Activated CD4-positive, alpha-beta memory T cell treated with anti-CD3 and anti-CD28 coated beads for 36 hours (primary cell): Measurements from ENCODE around the gene LIMK2. TPM values are rescaled to one million over a fixed set of nuclear protein-coding genes. Genes with fewer than 3 reads are reported as not detected.
A peak's percentile ranks its signal among the peaks of the same experiment; 100 is the strongest.
"Not testable (repeated sequence)": the region's sequence is repeated elsewhere in the genome, so short reads cannot be mapped to it uniquely, and the experiment has no call there.

ENCODE experiments used
- CTCF ChIA-PET: fragments of 350-600 bp; sonication (Branson Sonifier 250); formaldehyde crosslinking; loops from one replicate; lab custom pipeline; 2021; ENCODE audit warnings: antibody characterized with exemption, inconsistent platforms; lab: Charles Lee
- POLR2A ChIA-PET: fragments of 350-600 bp; sonication (Branson Sonifier 250); formaldehyde crosslinking; loops from one replicate; lab custom pipeline; 2021; ENCODE audit warnings: antibody characterized with exemption; lab: Charles Lee
- DNase-seq: peaks from one replicate; pipeline ENCODE4 v3.0.0-alpha.2; 2020
- H3K27ac Mint-ChIP-seq: one replicate; pipeline ENCODE4 v1.8.0; 2021; ENCODE audit warnings: mixed read lengths
- H3K27me3 Mint-ChIP-seq: one replicate; pipeline ENCODE4 v1.8.0; 2021; ENCODE audit warnings: mixed read lengths
- H3K36me3 Mint-ChIP-seq: one replicate; pipeline ENCODE4 v1.8.0; 2021; ENCODE audit warnings: mixed read lengths
- H3K4me1 Mint-ChIP-seq: one replicate; pipeline ENCODE4 v1.8.0; 2021; ENCODE audit warnings: low read depth, mixed read lengths
- H3K4me3 Mint-ChIP-seq: one replicate; pipeline ENCODE4 v1.8.0; 2021; ENCODE audit warnings: mild to moderate bottlenecking, mixed read lengths
- H3K9me3 Mint-ChIP-seq: one replicate; pipeline ENCODE4 v1.8.0; 2021; ENCODE audit warnings: mixed read lengths
- intact Hi-C: fragments of 100-400 bp; cut with micrococcal nuclease; formaldehyde crosslinking; loops from one replicate; pipeline ENCODE4 v1.15.1; 2023
- total RNA-seq, 2 experiments: library from RNA; stranded (reverse); gene quantifications; one replicate each; pipeline ENCODE4 v1.2.3, GENCODE V29; 2021

LIMK2 gene
- total RNA-seq, 2 experiments from 2014 or later = 42.0 to 44.7 TPM

- H3K4me1 Mint-ChIP-seq = peaks cover 49% of the 10 kb centered on the region
- peaks cover 2% of the 10 kb centered on the region for H3K36me3 Mint-ChIP-seq
- no peak for DNase-seq
- ChIA-PET POLR2A (no interaction called here), CTCF (interaction anchor here (8.8 kb wide), 1 partner anchor 19 kb away, joined by 92 read pairs; no protein-coding TSS in a partner anchor)
- peak overlapping the region; percentile 40 for H3K4me3 Mint-ChIP-seq
- H3K9me3 Mint-ChIP-seq = peaks cover 2% of the 10 kb centered on the region
- intact Hi-C loops = no loop called here
- H3K27ac Mint-ChIP-seq = peak overlapping the region; percentile 43
- H3K27me3 Mint-ChIP-seq = no peaks in the 10 kb centered on the region
Observed at GRCh38 chr22:31295360-31295759, 83.3 kb downstream of the LIMK2 start.

GRCh38 chr22:31295831-31296657, 83.9 kb downstream of the LIMK2 start:
- no peak for DNase-seq
- Mint-ChIP-seq H3K4me3 (peak overlapping the region; percentile 25), H3K27me3 (no peaks in the 10 kb centered on the region), H3K4me1 (peaks cover 54% of the 10 kb centered on the region), H3K9me3 (peaks cover 2% of the 10 kb centered on the region), H3K36me3 (no peaks in the 10 kb centered on the region), H3K27ac (peak overlapping the region; percentile 68)
- ChIA-PET POLR2A (interaction anchor here (0.5 to 0.9 kb wide), 2 partner anchors 10 to 313 kb away, joined by 3 read pairs; no protein-coding TSS in a partner anchor), CTCF (interaction anchor here (0.6 to 8.8 kb wide), 6 partner anchors 10 to 38 kb away, joined by 3 to 92 read pairs (median 4); no protein-coding TSS in a partner anchor)
- intact Hi-C loops = no loop called here

- CTCF ChIA-PET = interaction anchor here (1.5 to 5.0 kb wide), 4 partner anchors 9 to 71 kb away, joined by 3 to 44 read pairs (median 10); partner anchors contain the start of gene PIK3IP1
- H3K36me3 Mint-ChIP-seq = no peaks in the 10 kb centered on the region
- H3K9me3 Mint-ChIP-seq = no peaks in the 10 kb centered on the region
- peaks cover 43% of the 10 kb centered on the region for H3K4me1 Mint-ChIP-seq
- intact Hi-C loops = no loop called here
- no peak overlapping the region for H3K4me3 Mint-ChIP-seq
- POLR2A ChIA-PET = interaction anchor here (2.4 kb wide), 1 partner anchor 9 kb away, joined by 9 read pairs; the partner anchor contains the start of gene PIK3IP1
- DNase-seq = no peak
- no peaks in the 10 kb centered on the region for H3K27me3 Mint-ChIP-seq
- H3K27ac Mint-ChIP-seq = no peak overlapping the region
Observed at GRCh38 chr22:31300896-31301295, 88.8 kb downstream of the LIMK2 start.

DNA sequence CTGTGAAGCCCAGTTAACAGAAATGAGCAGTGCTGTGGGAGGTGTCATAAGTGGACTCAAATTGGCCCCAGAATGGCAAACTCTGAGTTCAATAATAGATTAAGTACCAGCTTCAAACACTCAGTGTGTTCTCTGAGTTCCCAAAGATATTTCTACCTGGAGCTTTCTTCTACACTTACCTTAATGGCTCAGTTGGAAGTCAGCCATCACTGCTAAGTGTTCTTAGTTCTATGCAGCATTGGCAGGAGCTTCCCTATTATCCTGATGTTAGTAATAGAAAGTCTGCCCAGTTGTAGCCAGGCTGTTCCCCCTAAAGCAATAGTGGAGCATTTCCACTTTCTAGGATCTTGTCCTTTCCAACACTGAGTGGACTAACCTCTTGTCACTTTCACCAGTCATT, 89.9 kb downstream of the LIMK2 start:
- ChIA-PET CTCF (interaction anchor here (0.8 to 5.0 kb wide), 5 partner anchors 10 to 72 kb away, joined by 3 to 44 read pairs (median 3); partner anchors contain the start of gene PIK3IP1), POLR2A (interaction anchor here (1.0 to 2.4 kb wide), 2 partner anchors 10 to 17 kb away, joined by 5 to 9 read pairs; partner anchors contain the start of gene PIK3IP1)
- no peaks in the 10 kb centered on the region for H3K36me3 Mint-ChIP-seq
- H3K27me3 Mint-ChIP-seq = no peaks in the 10 kb centered on the region
- peaks cover 39% of the 10 kb centered on the region for H3K4me1 Mint-ChIP-seq
- no peak for DNase-seq
- H3K27ac Mint-ChIP-seq = no peak overlapping the region
- intact Hi-C loops = no loop called here
- H3K4me3 Mint-ChIP-seq = no peak overlapping the region
- H3K9me3 Mint-ChIP-seq = no peaks in the 10 kb centered on the region

- CTCF ChIA-PET = interaction anchor here (1.3 to 5.0 kb wide), 3 partner anchors 10 to 30 kb away, joined by 3 to 44 read pairs (median 13); partner anchors contain the start of gene PIK3IP1
- Mint-ChIP-seq H3K9me3 (no peaks in the 10 kb centered on the region), H3K27me3 (no peaks in the 10 kb centered on the region), H3K4me1 (peaks cover 41% of the 10 kb centered on the region), H3K36me3 (no peaks in the 10 kb centered on the region), H3K4me3 (no peak overlapping the region), H3K27ac (no peak overlapping the region)
- DNase-seq = no peak
- POLR2A ChIA-PET = interaction anchor here (0.5 to 2.4 kb wide), 3 partner anchors 9 to 641 kb away, joined by 4 to 9 read pairs (median 7); partner anchors contain the start of gene PIK3IP1
- intact Hi-C loops = no loop called here
Observed at GRCh38 chr22:31302537-31302936, 90.4 kb downstream of the LIMK2 start.

DNA sequence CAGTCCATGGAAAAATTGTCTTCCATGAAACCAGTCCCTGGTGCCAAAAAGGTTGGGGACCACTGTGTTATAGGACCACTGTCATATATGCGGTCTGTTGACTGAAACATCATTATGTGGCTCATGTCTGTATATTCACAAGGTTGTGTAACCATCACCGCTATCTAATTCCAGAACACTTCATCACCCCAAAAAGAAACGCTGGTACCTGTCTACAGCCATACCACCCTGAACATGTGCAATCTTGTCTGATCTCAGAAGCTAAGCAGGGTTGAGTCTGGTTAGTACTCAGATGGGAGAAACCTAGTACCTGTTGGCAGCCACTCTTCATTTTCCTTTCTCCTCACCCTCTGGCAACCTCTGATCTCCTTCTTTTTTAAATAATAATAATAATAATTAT, 93.1 kb downstream of the LIMK2 start:
- Mint-ChIP-seq H3K27me3 (no peaks in the 10 kb centered on the region), H3K27ac (no peak overlapping the region), H3K4me1 (peaks cover 51% of the 10 kb centered on the region), H3K4me3 (no peak overlapping the region), H3K36me3 (no peaks in the 10 kb centered on the region), H3K9me3 (no peaks in the 10 kb centered on the region)
- ChIA-PET POLR2A (no interaction called here), CTCF (no interaction called here)
- intact Hi-C loops = no loop called here
- DNase-seq = no peak

DNA sequence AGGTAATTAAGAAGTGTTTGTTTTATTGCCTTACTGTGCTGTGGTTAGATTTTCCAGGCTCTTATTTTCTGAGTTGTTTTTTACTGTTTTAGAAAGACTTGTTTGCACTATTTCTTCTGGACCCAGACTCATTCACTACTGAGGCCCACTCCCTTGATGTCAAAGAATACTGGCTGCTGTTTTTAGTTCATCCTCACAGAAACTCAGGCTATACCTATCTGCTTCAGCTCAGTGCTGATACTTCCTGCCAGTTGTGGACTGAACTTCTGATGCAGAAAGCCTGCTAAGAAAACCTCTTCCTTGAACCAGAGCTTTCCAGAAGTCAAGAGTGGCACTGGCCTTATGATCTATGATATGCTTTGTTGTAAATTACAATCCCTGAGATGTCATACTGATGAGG, 96.1 kb downstream of the LIMK2 start:
- POLR2A ChIA-PET = no interaction called here
- no peaks in the 10 kb centered on the region for H3K36me3 Mint-ChIP-seq
- no peaks in the 10 kb centered on the region for H3K9me3 Mint-ChIP-seq
- intact Hi-C loops = no loop called here
- no peaks in the 10 kb centered on the region for H3K27me3 Mint-ChIP-seq
- CTCF ChIA-PET = interaction anchor here (1.3 kb wide), 1 partner anchor 97 kb away, joined by 3 read pairs; no protein-coding TSS in a partner anchor
- DNase-seq = no peak
- no peak overlapping the region for H3K4me3 Mint-ChIP-seq
- peaks cover 45% of the 10 kb centered on the region for H3K4me1 Mint-ChIP-seq
- peak overlapping the region; percentile 33 for H3K27ac Mint-ChIP-seq

- ChIA-PET CTCF (interaction anchor here (0.6 to 4.6 kb wide), 46 partner anchors 8 to 289 kb away, joined by 3 to 92 read pairs (median 4); partner anchors contain the start of genes LIMK2, PIK3IP1, RNF185 and SELENOM), POLR2A (interaction anchor here (1.2 to 1.6 kb wide), 2 partner anchors 21 to 23 kb away, joined by 5 to 8 read pairs; partner anchors contain the start of gene PIK3IP1)
- intact Hi-C loops = loop anchor here (5.0 kb wide), 1 partner anchor 36 kb away; no protein-coding TSS in a partner anchor
- Mint-ChIP-seq H3K27me3 (no peaks in the 10 kb centered on the region), H3K9me3 (peaks cover 6% of the 10 kb centered on the region), H3K4me1 (peaks cover 23% of the 10 kb centered on the region), H3K27ac (no peak overlapping the region), H3K4me3 (no peak overlapping the region), H3K36me3 (peaks cover 4% of the 10 kb centered on the region)
- DNase-seq = peak; percentile 79
Observed at GRCh38 chr22:31313366-31314147, 101.5 kb downstream of the LIMK2 start.

DNA sequence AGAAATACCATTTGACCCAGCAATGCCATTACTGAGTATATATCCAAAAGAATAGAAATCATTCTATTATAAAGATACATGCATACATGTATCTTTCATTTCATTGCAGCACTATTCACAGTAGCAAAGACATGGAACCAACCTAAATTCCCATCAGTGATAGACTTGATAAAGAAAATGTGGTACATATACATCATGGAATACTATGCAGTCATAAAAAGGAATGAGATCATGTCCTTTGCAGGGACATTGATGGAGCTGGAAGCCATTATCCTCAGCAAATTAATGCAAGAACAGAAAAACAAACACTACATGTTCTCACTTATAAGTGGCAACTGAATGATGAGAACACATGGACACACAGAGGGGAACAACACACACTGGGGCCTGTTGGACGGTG, 102.1 kb downstream of the LIMK2 start:
- H3K36me3 Mint-ChIP-seq, H3K4me3 Mint-ChIP-seq, H3K27ac Mint-ChIP-seq, DNase-seq, H3K9me3 Mint-ChIP-seq, H3K27me3 Mint-ChIP-seq: not testable (repeated sequence)
- peaks cover 18% of the 10 kb centered on the region for H3K4me1 Mint-ChIP-seq
- intact Hi-C loops = loop anchor here (5.0 kb wide), 1 partner anchor 37 kb away; no protein-coding TSS in a partner anchor
- POLR2A ChIA-PET = interaction anchor here (1.6 kb wide), 1 partner anchor 23 kb away, joined by 5 read pairs; no protein-coding TSS in a partner anchor
- CTCF ChIA-PET = interaction anchor here (0.7 to 4.6 kb wide), 23 partner anchors 10 to 229 kb away, joined by 3 to 92 read pairs (median 6); partner anchors contain the start of genes LIMK2, PIK3IP1 and SELENOM

GRCh38 chr22:31321421-31321820, 109.3 kb downstream of the LIMK2 start:
- ChIA-PET CTCF (interaction anchor here (1.2 to 1.4 kb wide), 2 partner anchors 8 to 109 kb away, joined by 3 to 7 read pairs; partner anchors contain the start of gene LIMK2), POLR2A (no interaction called here)
- peaks cover 3% of the 10 kb centered on the region for H3K4me1 Mint-ChIP-seq
- no peaks in the 10 kb centered on the region for H3K36me3 Mint-ChIP-seq
- H3K9me3 Mint-ChIP-seq = no peaks in the 10 kb centered on the region
- DNase-seq = no peak
- H3K4me3 Mint-ChIP-seq = no peak overlapping the region
- H3K27me3 Mint-ChIP-seq = no peaks in the 10 kb centered on the region
- no peak overlapping the region for H3K27ac Mint-ChIP-seq
- intact Hi-C loops = no loop called here
